Neural progenitor cell (in vitro differentiated cells): ENCODE measurements around the gene SIRPA.

ENCODE experiments used
- EZH2 ChIP-seq: fragments of 200-600 bp; sonication (generic); IDR thresholded peaks from 2 replicates; pipeline ENCODE4 v1.6.1; 2017; ENCODE audit warnings: antibody characterized with exemption, mild to moderate bottlenecking, moderate library complexity
- TF ChIP-seq, protein P1 (sequence below): fragments of 200-600 bp; sonication (generic); IDR thresholded peaks from 2 replicates; pipeline ENCODE4 v1.5.1; 2017; ENCODE audit warnings: antibody characterized with exemption, mild to moderate bottlenecking

DNA sequence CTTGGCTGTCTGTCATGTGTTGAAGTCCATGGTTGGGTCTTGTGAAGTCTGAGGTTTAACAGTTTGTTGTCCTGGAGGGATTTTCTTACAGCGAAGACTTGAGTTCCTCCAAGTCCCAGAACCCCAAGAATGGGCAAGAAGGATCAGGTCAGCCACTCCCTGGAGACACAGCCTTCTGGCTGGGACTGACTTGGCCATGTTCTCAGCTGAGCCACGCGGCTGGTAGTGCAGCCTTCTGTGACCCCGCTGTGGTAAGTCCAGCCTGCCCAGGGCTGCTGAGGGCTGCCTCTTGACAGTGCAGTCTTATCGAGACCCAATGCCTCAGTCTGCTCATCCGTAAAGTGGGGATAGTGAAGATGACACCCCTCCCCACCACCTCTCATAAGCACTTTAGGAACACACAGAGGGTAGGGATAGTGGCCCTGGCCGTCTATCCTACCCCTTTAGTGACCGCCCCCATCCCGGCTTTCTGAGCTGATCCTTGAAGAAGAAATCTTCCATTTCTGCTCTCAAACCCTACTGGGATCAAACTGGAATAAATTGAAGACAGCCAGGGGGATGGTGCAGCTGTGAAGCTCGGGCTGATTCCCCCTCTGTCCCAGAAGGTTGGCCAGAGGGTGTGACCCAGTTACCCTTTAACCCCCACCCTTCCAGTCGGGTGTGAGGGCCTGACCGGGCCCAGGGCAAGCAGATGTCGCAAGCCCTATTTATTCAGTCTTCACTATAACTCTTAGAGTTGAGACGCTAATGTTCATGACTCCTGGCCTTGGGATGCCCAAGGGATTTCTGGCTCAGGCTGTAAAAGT is 43.5 kb downstream of the SIRPA start:
- TF ChIP-seq, protein P1, sequence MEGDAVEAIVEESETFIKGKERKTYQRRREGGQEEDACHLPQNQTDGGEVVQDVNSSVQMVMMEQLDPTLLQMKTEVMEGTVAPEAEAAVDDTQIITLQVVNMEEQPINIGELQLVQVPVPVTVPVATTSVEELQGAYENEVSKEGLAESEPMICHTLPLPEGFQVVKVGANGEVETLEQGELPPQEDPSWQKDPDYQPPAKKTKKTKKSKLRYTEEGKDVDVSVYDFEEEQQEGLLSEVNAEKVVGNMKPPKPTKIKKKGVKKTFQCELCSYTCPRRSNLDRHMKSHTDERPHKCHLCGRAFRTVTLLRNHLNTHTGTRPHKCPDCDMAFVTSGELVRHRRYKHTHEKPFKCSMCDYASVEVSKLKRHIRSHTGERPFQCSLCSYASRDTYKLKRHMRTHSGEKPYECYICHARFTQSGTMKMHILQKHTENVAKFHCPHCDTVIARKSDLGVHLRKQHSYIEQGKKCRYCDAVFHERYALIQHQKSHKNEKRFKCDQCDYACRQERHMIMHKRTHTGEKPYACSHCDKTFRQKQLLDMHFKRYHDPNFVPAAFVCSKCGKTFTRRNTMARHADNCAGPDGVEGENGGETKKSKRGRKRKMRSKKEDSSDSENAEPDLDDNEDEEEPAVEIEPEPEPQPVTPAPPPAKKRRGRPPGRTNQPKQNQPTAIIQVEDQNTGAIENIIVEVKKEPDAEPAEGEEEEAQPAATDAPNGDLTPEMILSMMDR = no peak
- no peak for TF ChIP-seq EZH2
